ENCODE measurements around the gene WDR5.
"Not testable (repeated sequence)": the region's sequence is repeated elsewhere in the genome, so short reads cannot be mapped to it uniquely, and the experiment has no call there.

- TF ChIP-seq POLR2AphosphoS5 (IDR thresholded peaks at IDR 0.05; ENCODE audit: low read depth, low read length); PAX5 (IDR thresholded peaks at IDR 0.05; ENCODE audit: insufficient read depth, low read length, severe bottlenecking); POLR2A (IDR thresholded peaks at IDR 0.05; ENCODE audit: low read depth, low read length); TAF1 (IDR thresholded peaks at IDR 0.05; ENCODE audit: low read depth, low read length); SPI1 (IDR thresholded peaks at IDR 0.05; ENCODE audit: low read depth, low read length); POU2F2 (IDR thresholded peaks at IDR 0.05; ENCODE audit: low read depth, low read length): not testable (repeated sequence)
Observed at GRCh38 chr9:134118972-134119371, 16.9 kb upstream of the WDR5 start.

All from GM12891 (cell line).